ENCODE measurements around the gene DLGAP5.

Gene DLGAP5

DNA sequence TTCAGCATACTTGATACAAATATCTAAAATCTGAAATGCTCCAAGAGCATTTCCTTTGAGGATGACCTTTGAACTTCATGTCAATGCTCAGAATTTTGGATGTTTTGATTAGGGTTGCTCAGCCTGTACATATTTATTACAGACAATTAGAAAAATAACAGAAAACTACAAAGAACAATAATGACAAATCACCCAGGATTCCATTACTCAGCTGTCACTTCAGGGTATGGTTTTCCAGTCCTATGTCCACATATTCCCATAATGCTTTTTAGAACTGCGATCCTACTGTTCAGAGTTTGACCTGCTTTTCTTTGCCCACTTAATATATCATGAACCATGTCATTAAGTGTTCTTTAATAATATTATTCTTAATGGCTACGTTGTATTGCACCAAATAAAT lies 11.4 kb downstream of the DLGAP5 start:
- DNase-seq: no peak

DNA sequence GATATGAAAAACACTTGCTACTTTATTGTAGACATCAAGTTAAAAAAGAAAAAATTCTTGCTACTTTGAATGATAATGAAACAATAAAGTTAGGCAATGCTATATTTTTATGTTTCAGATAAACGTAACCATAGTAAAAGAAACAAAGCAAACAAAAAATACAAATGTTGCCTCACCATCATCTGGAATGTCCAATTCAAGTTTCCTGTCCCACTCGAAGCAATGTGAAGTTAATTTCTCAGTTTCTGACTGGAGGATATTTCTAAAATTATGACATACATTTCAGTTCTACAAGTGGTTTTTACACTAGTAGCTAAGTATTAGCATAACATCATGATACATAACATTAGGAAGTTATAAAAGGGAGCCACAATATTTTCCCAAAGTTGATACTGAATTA lies 20.9 kb downstream of the DLGAP5 start:
- DNase-seq: no peak

DNA sequence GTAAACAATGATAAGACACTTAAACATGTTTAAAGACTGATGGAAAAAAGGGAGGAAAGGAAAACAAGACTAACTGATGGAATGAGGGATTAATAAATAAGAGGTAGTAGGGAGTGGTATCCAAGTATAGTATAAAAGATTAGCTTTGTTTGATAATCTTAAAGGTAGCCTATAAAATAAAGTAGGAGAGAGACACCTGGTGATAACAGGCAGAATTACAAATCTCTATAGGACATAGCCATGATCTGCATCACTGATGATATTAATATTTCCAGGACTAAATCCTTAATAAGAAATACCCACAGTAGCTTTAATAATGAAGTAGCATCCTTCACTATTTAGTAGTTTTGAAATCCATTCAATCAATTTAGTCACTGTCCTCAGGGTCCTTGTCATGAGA lies 30.4 kb downstream of the DLGAP5 start:
- peak in 1 of 2 donors; percentile 65 for DNase-seq

DNA sequence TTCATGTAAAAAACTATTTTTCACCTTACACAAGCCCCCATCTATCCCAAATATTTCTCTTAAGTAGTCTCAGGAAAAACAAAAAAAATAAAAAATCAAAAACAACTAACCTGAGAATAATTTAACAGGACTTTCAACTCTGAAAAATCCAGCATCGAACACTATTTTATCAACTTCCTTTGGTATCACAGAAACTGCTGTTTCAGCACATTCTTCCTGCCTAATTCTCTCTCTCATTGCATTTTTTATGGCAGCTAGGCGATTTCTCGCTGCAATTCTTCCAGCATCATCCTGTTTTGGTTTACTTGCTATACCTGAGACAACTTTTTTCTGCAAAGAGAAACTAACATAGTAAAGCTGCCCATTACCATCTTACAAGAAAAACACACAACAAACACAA lies 33.0 kb downstream of the DLGAP5 start:
- no peak for DNase-seq

DNA sequence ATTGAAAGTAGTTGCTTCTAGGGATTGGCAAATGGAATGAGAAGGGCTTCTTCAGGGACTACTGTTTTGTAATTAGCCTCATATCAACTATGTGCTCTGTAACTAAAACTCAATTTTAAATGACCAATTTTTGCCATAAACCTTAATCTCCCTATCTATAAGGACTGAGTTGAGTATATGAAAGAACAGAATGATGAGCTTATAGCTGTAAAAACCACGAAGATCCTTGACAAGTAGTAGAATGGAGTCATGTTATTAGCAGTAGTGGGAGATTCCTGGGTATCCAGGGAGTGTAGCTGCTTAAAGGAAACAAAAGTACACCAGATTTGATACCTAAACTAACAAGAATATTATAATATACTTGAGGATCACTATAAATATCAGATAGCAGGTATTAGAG lies 34.3 kb downstream of the DLGAP5 start:
- no peak for DNase-seq

DNA sequence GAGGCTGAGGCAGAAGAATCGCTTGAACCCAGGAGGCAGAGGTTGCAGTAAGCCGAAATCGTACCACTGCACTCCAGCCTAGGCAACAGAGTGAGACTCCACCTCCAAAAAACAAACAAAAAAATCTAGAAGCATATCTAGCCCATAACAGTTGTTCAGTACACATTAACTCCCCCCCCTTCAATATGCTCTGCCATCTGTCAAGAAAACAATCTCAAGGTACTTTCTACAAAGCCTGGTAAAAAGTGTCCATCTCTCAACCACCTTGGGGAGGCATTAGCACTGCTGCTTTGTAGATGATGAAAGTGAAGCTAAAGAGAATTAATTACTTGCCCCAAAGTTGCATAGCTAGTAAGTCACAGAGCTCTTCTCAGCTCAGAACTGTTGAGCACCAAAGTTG lies 37.4 kb downstream of the DLGAP5 start:
- no peak for DNase-seq

DNA sequence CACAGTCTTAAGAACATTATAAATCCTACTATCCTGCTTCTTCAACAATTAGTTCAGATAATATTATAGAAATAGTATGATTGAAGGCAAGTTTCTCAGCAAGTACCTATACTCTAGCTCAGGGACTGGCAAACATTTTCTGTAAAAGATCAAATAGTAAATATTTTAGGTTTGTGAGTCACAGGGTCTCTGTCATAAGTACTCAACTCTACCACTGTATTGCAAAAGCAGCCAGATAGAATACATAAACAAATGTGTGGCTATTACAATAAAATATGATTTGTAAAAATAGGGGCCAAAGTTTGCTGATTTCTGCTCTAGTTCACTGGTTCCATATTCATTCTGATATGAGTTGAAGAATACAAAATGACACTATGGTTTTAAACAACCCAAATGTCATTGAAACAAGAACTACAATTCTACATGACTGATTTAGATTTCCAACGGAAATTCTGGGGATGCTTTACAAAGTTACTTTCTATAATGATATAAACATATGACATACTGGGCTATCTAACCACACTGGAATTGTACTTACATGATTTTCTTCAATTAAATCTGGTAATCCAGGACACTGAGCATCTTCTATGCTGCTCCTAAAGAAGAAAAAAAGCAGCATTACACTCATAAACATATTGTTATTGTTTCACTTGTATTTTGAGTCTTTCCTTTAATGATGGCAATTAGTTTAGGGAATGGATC lies 39.2 kb downstream of the DLGAP5 start:
- DNase-seq: no peak

DNA sequence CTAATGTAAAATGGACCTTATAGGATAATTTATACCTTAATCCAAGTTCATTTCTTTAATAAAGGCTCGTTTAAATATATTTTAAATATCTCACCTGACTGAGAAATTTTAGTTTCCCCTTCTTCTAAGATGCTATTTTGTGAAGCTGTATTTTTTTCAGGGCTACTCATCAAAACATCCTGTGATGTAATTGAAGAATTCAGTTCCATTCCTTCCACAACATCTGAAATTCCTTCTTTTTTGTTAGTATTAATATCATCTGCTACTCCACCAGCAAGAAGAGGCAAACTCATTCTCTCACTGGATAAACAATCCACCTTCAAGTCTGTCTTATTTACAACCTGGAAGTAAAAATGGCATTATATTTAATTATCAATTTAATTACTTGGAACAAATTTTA lies 39.8 kb downstream of the DLGAP5 start:
- no peak for DNase-seq

DNA sequence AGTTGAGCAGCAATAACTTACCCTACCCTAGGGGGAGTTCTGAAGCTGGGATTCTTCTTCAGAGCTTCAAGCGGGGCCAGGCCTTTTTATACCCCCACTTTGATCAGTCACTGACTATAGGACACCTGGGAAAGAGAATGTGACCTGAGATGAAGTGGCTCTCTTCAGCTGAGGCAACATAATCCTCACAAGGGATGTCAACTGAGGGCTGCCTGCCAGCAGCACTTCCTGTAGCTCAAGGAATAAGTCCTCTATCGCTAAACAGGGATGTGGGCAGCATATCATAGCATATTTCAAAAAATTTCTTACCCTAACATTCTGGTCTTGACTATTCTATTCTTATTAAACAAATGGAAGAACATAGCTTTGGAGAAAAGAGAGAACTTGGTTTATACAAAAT lies 45.0 kb downstream of the DLGAP5 start:
- no peak for DNase-seq

DNA sequence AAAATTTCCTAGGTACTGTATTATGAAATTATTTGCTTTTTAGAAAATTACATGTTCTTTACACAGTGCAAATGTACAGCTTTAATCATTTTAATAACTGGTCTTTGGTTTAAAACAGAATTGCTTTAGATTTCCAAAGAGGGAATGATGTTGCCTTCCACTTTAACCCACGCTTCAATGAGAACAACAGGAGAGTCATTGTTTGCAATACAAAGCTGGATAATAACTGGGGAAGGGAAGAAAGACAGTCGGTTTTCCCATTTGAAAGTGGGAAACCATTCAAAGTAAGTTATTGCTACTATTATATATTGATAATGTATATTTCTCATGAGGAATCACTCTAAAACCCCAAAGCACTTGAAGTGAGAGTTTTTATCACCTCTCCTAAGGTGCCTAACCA lies 48.9 kb downstream of the DLGAP5 start:
- DNase-seq: no peak

DNA sequence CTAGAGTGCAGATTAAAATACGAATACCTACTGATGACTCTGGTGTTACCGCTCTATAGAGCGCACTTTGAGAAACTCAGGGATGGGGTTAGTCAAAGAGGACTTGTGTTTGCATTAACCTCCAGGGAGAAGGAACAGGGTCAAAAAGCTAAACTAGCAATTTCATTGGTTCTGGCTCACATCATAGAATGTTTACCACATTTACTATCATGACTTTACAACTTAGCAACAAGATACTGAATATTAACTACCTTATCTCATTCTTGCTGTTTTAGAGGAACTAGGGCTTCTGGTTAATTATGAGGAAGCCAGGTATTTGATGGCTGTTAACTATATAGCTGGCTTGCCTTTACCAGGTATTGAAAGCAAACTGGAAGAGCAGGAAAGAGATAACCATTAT lies 49.6 kb downstream of the DLGAP5 start:
- no peak for DNase-seq

DNA sequence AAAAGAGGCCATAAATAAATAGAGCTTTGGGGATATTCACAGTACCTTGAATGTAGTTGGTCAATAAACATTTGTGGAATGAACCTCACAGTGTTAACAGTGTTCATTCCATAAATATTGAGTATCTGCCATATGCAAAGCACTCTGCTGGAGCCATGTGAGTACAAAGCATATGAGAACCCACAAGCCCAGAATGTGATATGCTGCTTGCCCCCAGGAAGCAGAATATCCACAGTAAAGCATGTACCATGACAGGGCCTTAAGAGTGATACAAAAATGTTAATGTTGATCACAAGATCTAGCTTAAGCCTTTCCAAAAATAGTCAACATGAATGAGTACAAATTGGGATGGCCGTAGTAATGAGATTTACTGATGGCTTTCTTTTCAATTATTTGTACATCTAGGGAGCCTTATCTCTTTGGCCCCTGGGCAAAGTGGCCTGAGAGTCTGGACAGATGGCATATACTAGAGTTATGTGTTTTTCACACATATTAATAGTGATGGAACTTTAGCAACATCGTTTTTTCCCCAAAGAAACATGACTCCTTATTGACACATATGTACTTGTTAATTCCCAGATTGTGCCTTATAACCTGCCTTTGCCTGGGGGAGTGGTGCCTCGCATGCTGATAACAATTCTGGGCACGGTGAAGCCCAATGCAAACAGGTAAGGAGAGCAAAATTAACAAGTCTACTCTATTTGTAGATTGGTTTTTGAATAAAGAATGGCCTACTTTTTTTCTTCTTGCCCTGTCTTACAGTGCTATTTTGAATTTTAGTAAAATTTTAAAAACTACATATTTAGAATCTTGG lies 51.5 kb downstream of the DLGAP5 start:
- no peak for DNase-seq

DNA sequence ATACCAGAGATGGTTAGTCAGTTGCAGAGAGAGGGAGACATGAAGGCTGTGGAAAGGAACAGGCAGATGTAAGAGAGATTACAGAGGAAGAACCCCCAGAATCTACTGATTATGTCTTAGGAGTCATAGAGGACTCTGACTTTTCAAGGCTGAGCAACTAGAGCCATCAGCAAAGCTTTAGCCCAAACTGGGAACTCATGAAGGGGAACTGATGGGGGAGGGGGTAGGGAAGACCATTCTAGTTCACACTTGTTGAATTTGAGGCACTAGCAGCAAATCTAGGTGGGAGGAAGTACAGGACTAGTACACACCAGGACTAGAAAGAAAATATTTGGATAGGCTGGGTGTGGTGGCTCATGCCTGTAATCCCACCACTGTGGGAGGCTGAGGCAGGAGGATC lies 52.2 kb downstream of the DLGAP5 start:
- DNase-seq: no peak

DNA sequence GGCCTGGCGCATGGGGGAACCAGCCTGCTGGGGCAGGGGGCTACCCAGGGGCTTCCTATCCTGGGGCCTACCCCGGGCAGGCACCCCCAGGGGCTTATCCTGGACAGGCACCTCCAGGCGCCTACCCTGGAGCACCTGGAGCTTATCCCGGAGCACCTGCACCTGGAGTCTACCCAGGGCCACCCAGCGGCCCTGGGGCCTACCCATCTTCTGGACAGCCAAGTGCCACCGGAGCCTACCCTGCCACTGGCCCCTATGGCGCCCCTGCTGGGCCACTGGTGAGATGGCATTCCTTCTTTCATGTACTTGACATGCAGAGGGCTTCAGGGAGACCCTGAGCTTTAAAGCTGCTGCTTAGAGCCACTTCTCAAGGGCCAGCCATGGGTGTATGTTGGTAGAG lies 53.3 kb downstream of the DLGAP5 start:
- DNase-seq: no peak

DNA sequence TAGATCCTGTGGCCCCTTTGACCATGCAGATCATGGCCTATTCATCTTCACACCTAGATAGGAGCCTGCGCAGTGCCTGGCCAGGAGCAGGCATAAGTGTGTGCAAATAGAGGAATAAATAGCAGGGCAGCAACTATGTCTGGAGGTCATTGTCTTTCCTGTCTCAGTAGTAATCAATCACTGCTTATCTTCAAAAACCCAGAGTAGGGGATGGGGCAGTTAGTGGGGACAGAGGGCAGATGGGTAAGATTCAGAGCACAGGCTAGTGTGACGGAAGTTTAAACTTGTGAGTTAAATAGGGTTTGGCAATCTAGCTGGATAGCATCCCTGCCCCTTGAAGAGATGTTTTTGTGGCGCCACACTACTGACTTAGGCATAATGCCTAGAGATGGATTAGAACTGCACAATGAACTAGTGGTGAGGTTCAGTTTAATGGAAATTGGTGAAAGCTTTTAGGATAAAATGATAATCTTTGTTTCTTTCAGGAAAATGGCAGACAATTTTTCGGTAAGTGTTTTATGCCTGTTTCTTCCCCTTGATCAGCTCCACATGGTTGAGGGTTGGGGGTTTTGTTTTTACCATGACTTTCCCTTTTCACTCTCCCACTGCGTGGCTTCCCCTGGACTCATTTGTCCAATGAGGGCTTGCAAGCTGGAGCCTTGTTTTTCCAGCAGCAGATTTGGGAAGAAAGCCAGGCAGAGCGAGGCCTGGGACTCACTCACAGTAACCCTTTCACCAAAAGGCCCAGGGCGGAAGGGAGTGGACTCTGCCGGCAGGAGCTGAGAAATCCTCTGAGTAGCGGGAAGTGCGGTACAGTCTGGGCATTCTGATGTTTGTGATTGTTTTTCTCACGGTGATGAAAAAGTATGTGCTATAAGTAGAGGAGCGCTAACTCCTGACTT lies 54.2 kb downstream of the DLGAP5 start:
- no peak for DNase-seq

DNA sequence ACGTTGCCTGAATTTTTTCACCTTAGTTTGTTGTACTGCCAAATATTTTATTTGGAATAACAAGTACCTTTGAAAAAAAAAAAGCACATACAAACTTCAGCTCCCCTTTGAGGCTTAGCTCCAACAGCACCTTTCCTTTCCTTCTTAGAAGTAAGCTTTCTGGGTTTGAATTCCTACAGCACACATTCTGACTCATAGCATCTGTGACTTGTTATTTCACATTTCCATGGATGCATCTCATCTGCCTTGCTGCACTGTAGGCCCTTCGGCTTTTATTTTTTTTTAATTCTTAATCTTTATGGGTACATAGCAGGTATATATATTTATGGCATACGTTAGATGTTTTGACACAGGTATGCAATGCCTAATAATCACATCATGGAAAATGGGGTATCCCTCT lies 55.1 kb downstream of the DLGAP5 start:
- DNase-seq: no peak

DNA sequence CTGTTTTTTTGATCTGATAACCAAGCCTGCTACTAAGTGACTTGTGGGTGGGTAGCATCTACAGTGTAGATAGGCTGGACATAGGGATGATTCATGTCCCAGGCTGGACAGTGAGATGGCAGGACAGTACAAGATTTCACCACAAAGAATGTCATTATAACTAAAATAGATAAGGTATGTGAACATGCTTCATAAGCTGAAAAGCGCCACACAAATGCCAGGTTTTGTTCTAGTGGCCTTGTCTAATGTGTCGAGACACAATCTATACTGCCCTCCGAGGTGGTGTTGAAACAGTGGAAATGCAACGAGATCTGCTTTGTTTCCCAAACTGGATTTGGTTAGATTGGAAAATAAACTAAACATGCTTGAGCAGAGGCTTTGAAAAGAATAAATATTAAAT lies 58.0 kb downstream of the DLGAP5 start:
- DNase-seq: no peak

DNA sequence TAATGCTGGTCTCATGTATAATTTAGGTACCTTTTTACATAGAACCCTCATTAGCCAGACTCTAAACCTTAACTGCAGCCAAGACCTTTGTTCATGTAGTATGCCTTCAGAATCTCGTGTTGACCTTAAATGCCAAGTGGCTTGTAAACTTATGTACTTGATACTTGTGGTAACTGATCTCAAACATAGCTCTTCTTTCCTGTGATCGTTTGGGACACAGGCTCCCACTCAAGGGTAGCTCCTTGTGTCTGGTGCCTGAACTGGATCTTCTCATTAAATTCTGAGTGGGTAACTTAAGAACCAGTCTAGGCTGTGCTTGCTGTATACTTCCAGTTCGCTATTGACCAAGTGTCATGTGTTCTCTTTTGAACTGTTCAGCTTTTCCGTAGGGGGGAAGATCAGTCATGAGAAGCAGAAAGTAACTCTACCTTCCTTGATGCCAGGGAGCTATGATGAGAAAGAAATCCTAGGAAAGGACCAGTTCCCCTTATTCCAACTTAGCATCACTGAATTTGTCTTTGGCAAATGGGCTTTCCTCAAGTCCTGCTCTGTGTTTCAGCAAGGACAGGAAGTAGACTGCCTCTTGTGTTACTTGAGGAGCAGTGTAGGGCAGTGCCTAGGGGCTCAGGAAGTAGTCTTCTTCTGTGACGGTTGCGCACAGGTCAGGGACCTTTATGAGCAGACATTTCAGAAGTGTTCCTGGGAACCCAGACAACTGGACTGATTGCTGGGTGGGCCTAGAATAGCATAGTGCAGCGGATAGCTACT lies 59.8 kb downstream of the DLGAP5 start:
- peak in 1 of 2 donors; percentile 25 for DNase-seq

DNA sequence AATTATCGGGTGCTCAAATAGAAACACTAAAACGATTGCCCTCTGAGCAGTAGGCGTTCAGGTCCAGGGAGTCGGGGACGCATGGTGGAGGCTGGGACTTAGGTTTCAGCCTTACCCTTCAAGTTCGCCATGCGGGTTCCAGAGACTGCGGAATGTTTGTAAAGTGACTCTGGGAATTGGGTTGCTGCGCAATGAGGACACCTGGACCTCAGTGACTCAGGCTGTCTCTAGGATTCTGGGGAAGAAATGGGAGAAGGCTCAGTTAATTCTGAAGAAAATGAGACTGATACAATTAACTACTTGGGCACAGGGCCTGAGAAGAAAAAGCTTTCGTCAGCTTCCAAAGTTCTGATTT lies 61.2 kb downstream of the DLGAP5 start:
- DNase-seq: no peak

DNA sequence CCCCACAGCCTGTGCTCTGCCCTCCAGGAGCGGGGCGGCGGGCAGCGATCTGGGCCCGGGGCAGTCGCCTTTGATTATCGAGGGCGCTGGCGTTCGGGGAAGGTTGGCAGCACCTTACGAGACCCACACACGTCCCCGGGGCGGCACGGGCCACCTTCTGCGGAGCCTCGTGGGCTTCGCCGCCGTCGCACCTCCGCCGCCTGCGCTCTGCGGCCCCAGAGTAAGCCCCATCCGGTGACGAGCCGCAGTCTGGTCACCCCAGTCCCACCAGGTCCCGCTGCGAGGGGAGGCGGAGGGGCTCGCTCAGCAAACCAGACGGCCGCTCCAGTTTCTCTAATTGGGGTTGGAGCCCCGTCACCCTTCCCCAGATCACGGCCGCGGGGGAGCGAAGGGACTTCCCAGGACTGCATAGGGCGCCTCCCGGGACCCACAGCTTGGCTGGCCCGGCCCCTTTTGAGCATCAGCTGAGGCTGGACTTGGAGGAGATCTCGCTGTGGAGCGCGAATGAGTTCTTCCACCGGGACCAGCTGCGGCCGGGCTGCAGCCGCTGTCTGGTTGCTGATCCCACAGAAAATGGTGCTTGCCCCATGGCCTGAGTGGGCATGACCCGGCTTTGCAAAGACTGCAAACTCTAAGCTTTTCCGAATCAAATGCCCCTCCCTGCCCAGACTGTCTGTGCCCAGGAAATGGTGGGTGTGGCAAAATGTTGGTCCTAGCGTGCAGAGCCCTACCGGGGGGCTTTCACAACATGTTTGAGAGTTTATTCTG lies 61.8 kb downstream of the DLGAP5 start:
- peak; percentile 36 to 57 for DNase-seq

DNA sequence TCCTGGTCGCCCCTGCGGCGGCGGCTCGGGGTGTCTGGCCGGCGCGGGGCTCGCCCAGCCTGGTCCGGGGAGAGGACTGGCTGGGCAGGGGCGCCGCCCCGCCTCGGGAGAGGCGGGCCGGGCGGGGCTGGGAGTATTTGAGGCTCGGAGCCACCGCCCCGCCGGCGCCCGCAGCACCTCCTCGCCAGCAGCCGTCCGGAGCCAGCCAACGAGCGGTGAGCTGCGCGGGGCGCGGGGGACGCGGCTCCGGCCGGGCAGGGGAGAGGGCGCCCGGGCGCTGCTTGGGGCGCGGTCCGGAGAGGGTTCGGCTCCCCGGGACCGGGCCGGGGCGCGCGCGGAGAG lies 62.3 kb downstream of the DLGAP5 start, which contains the start of gene LGALS3:
LGALS3 (plus strand) TSS at position 167 of the 342 bp plus-strand sequence. CDS start 8,122 bp downstream, outside the sequence.
- DNase-seq: peak; percentile 20 to 47

All from CD4-positive, alpha-beta T cell treated with Interferon alpha-2 for 1 hour (primary cell).